KOPT-K1 (cell line): ENCODE results near the gene STK40.

Experiments
- H3K27ac ChIP-seq: fragments of 200-600 bp; sonication (generic); 2 replicates; pipeline ENCODE4 v1.5.1; 2016; ENCODE audit warnings: antibody characterized with exemption, mild to moderate bottlenecking, low read depth, low read length; ENCODE audit not compliant: poor library complexity, severe bottlenecking
- H3K36me3 ChIP-seq: fragments of 200-600 bp; sonication (generic); 2 replicates; pipeline ENCODE4 v1.5.1; 2017; ENCODE audit warnings: antibody characterized with exemption, mild to moderate bottlenecking, low read length, moderate library complexity; ENCODE audit not compliant: insufficient read depth
- H3K9me3 ChIP-seq: fragments of 200-600 bp; sonication (generic); 2 replicates; pipeline ENCODE4 v1.5.1; 2017; ENCODE audit warnings: antibody characterized with exemption, low read length, mild to moderate bottlenecking; ENCODE audit not compliant: insufficient read depth, poor library complexity, severe bottlenecking

STK40 gene

DNA sequence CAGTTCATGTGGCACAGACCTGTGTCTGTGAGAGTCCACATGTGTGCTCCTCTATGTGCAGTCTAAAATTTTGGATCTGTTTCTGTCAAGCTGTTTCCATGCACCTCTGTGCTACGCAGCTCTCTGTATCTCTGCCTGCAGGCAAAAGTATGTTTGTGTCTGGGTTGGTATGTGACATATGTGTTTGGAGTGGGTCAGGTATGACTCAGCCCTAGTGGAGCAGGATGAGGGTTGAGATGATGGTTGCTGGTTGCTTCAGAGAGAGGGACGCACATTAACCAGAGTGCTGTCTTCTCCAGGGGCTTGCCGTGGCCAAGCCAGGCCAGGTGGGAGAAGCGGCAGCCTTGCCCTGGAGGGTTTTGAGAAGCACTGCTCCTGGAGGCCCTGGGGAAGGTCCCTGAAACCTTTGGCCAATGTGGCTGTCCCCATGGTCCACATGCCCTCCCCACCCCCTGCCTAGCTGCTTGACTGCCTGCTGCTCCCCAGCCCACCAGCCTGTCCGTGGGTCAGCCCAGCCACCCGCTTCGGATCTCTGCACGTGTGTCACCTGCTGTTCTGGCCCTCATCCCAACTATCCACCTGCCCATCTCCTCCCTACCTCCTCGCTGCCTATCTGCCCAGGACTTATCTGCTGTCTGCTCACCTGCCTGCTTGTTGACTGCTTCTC is 58.2 kb downstream of the STK40 start:
- no peaks in the 10 kb centered on the region for H3K9me3 ChIP-seq
- no peaks in the 10 kb centered on the region for H3K36me3 ChIP-seq
- no peak overlapping the region for H3K27ac ChIP-seq

DNA sequence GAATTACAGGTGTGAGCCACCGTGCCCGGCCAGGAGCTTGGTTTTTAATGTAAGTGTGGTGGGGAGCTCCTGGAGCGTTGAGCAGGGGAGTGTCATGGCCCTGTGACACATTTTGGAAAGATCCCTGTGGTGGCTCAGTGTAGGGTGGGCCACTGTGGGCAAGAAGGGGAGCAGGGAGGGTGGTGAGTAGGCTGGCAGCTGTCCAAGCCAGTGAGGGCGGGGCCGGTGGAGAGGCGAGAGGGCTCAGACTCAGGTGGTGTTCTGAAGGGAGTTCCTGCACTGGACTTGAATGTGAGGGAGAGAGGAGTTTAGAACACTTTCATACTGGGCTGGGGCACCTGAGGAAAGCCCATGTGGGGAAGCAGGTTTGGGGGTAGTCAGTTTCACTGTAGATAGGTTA is 59.2 kb downstream of the STK40 start:
- Histone ChIP-seq H3K36me3 (no peaks in the 10 kb centered on the region), H3K27ac (no peak overlapping the region), H3K9me3 (no peaks in the 10 kb centered on the region)

DNA sequence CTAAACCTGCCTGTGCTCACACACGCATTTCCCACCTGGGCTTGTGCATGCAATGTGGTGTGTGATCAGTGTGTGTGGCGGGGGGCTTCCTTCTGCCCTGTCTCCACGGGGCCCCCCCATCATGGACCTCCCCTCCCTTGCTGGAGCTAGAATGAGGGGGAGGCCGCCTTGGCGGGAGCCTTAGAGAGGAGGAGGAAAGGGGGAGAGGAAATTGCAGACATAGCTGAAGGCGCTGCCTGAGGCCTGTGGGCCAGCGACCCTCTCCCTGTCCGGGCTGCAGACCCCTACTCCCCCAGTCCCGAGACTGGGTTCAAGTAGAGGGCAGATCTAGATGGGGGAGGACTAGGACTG is 61.4 kb downstream of the STK40 start:
- H3K36me3 ChIP-seq = no peaks in the 10 kb centered on the region
- no peaks in the 10 kb centered on the region for H3K9me3 ChIP-seq
- H3K27ac ChIP-seq = peak overlapping the region; percentile 1

DNA sequence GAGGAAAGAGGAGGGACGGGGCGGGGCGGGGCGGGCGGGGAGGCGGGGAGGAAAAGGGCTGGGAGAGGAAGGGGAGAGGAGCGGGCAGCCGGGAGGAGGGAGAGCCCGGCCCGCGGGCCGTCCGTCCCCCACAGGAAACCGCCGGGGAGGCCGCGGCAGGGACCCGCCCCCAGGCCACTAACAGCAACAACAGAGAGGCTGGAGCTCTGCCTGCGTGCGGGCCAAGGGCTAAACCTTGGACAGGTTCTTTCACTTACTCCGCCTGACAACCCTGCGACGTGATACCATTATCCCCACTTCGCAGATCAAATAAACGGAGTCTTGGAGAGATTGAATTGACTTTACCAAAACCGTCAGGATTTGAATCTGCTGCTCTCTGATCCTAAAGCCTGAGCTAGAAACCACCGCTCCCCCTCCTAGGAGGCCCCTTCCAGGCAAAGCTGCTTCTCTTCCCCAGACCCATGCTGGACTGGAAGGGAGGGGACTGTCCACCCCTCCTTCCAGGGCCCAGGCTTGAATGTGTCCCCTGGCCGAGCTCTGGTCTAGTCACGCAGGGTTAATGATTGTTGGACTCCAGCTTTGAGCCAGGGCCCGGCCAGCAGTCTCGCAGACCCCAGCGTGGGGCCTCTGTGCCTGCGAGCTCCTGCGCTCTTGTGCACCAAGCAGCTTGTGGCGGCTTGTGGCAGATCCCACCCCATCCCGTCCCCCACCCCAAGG is 61.9 kb downstream of the STK40 start, which contains the start of gene EVA1B:
EVA1B (minus strand) TSS at position 10 of the 717 bp plus-strand sequence. CDS start 608 bp downstream, outside the sequence.
- no peaks in the 10 kb centered on the region for H3K9me3 ChIP-seq
- no peaks in the 10 kb centered on the region for H3K36me3 ChIP-seq
- peak within 1 kb of the TSS; percentile 1 for H3K27ac ChIP-seq

DNA sequence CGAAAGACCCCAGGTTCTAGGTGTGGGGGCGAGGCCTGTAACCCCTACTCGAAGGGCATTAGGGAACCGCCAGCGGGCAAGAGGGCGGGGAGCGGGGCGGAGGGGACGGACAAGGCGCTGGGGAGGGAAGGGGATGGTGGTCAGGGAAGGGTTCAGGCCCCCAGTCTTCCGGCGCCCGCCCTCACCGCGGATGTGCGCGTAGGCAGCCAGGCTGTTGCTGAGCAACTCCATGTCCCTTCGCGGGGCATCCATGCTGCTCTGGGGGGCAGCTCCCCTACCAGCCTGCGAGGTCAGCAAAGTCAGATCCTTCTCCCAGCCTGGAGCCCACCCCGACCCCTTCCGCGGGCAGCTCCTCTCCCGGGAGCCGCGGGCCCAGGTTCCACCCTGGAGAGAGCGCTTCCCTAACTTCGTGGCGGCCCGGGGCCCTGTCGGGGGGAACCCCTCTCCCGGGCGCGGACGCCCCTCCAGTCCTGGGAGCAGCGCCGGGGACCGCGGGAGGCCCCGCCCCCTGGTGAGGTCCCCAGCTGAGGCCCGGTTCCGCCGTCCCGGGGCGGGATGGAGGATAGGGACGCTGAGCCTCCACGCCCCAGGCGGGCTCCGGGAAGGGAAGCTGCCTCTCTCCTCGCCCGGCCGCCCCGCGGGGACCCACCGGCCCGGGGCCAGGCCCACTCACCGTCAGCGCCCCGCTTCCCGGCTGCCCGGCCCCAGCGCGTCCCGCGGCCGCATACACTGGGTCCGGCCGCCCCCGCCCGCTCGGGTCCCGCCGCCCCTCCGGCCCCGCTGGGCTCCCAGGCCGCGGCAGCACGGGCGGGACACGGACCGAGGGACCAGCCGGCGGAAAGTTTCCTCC is 62.7 kb downstream of the STK40 start:
- Histone ChIP-seq H3K27ac (no peak overlapping the region), H3K9me3 (no peaks in the 10 kb centered on the region), H3K36me3 (no peaks in the 10 kb centered on the region)

DNA sequence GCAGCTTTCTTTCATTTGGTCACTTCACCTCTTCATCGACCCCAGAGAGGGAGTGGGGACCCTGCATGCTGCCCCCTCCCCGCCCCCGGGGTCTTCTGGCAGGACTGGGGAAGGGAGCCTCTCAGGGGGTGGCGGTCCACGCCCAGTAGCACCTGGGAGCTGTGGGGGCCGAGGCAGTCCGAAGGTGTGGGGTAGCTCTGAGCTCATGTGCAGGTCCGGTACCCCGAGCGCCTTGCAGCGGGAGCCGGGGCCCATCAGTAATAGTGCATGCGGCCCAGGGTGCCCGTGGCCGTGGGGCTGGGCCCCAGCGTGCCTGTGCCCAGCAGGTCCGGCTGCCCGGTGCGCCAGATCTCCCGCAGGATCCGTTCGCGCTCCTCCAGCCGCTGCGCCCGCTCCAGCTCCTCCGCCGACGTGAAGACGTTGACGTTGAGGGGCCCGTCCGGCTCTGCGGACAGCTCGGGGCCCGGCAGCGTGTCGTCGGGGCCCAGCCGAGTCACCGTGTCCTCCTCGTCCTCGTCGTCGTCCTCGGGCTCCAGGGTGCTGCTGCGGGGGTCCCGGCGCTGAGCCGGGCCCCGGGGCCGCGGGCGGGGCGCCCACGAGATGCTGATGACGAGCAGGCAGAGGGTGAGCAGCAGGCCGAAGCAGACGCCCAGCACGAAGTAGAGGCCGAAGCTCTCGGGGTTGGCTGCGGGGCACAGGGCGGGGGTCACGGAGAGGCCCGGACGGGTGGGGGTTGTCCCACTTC is 63.5 kb downstream of the STK40 start:
- no peaks in the 10 kb centered on the region for H3K36me3 ChIP-seq
- H3K27ac ChIP-seq = no peak overlapping the region
- no peaks in the 10 kb centered on the region for H3K9me3 ChIP-seq

- Histone ChIP-seq H3K36me3 (no peaks in the 10 kb centered on the region), H3K9me3 (no peaks in the 10 kb centered on the region), H3K27ac (no peak overlapping the region)
These were observed 64.4 kb downstream of the STK40 start for GRCh38 chr1:36321119-36321951.

DNA sequence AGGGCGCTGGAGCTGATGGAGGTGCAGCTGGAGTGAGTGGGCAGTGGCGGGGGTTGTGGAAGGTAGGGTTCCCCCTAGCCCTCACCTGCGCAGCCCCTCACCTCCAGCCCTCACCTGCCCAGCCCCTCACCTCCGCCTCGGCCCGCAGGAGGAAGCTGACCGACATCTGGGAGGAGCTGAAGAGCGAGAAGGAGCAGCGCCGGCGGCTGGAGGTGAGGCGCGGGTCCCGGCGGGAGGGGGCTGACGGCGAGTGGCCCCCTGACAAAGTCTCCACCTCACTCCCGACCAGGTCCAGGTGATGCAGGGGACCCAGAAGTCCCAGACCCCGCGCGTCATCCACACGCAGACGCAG is 65.0 kb downstream of the STK40 start:
- Histone ChIP-seq H3K36me3 (no peaks in the 10 kb centered on the region), H3K27ac (no peak overlapping the region), H3K9me3 (no peaks in the 10 kb centered on the region)

DNA sequence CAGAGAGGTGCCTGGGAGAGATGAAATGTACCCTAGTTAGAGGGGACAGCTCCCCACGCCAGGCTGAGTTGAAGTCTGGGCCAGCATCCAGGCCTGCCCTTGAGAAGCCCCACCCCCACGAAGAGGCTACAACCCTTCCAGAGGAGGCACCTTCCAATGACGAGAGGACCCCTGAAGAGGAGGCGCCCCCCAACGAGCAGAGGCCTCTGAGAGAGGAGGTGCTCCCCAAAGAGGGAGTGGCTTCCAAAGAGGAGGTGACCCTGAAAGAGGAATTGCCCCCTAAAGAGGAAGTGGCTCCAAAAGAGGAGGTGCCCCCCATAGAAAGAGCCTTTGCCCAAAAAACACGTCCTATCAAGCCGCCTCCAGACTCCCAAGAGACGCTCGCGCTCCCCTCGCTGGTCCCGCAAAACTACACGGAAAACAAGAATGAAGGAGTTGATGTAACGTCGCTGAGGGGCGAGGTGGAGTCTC is 65.4 kb downstream of the STK40 start:
- Histone ChIP-seq H3K27ac (no peak overlapping the region), H3K36me3 (no peaks in the 10 kb centered on the region), H3K9me3 (no peaks in the 10 kb centered on the region)

DNA sequence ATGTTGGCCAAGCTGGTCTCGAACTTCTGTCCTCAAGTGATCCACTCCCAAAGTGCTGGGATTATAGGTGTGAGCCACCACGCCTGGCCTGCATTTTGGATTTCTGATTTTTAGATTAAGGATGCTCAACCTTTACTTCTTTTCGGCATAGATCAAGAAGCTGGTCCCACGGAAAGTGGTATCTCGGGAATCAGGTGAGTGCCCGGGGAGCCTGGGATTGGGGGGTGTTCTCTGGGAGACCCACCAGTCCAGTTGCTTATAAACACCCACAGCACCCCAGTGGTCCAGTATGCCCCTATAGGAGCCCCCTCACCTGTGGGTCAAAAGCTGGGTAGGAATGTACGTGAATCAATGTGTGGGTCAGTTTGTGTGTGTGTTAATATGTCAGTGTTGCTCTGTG is 76.3 kb downstream of the STK40 start:
- Histone ChIP-seq H3K9me3 (no peaks in the 10 kb centered on the region), H3K27ac (no peak overlapping the region), H3K36me3 (peaks cover 17% of the 10 kb centered on the region)

- H3K27ac ChIP-seq = no peak overlapping the region
- no peaks in the 10 kb centered on the region for H3K9me3 ChIP-seq
- H3K36me3 ChIP-seq = peaks cover 33% of the 10 kb centered on the region
These were observed 78.0 kb downstream of the STK40 start for GRCh38 chr1:36307601-36308330.

- H3K27ac ChIP-seq = peak overlapping the region; percentile 33
- H3K36me3 ChIP-seq = peaks cover 41% of the 10 kb centered on the region
- H3K9me3 ChIP-seq = no peaks in the 10 kb centered on the region
These were observed 78.7 kb downstream of the STK40 start for GRCh38 chr1:36306902-36307456.

GRCh38 chr1:36306210-36306901 is 79.4 kb downstream of the STK40 start, which contains the start of gene SH3D21:
Gene SH3D21, plus strand, starts transcription at chr1:36306368. Its CDS starts 53 bp downstream, at chr1:36306421.
- H3K9me3 ChIP-seq = no peaks in the 10 kb centered on the region
- peaks cover 48% of the 10 kb centered on the region for H3K36me3 ChIP-seq
- peak within 1 kb of the TSS; percentile 33 for H3K27ac ChIP-seq
